Neural crest cell (in vitro differentiated cells): ENCODE results near the gene RNF19B. TPM values are rescaled to one million over a fixed set of nuclear protein-coding genes. Genes with fewer than 3 reads are reported as not detected.

Experiments
- DNase-seq: peaks from one replicate; pipeline ENCODE4 v3.0.0; 2021; ENCODE audit warnings: low read depth, mixed read lengths, low spot score
- H3K27ac Mint-ChIP-seq: one replicate; pipeline ENCODE4 v1.8.0; 2021; ENCODE audit warnings: mild to moderate bottlenecking, mixed read lengths; ENCODE audit not compliant: unreplicated experiment
- H3K27me3 Mint-ChIP-seq: 2 replicates; pipeline ENCODE4 v1.8.0; 2021; ENCODE audit warnings: low read depth, mild to moderate bottlenecking, mixed read lengths
- H3K36me3 Mint-ChIP-seq: 2 replicates; pipeline ENCODE4 v1.8.0; 2021; ENCODE audit warnings: low read depth, mild to moderate bottlenecking, mixed read lengths
- H3K4me1 Mint-ChIP-seq: 2 replicates; pipeline ENCODE4 v1.8.0; 2021; ENCODE audit warnings: mixed read lengths
- H3K4me3 Mint-ChIP-seq: one replicate; pipeline ENCODE4 v1.8.0; 2021; ENCODE audit warnings: mild to moderate bottlenecking, mixed read lengths
- H3K9me3 Mint-ChIP-seq: 2 replicates; pipeline ENCODE4 v1.8.0; 2021; ENCODE audit warnings: mixed read lengths
- CTCF ChIP-seq: fragments of 200-600 bp; sonication (generic); conservative IDR thresholded peaks from 2 replicates; pipeline ENCODE4 v1.5.0; 2021; ENCODE audit warnings: antibody characterized with exemption, mild to moderate bottlenecking
- total RNA-seq: library from RNA; stranded (reverse); gene quantifications from 2 replicates; pipeline ENCODE4 v1.2.1, GENCODE V29; 2021

RNF19B gene
- total RNA-seq, 1 donor from 2014 or later = 14.9 TPM

GRCh38 chr1:32949519-32949918, 15.1 kb downstream of the RNF19B start:
- Mint-ChIP-seq H3K9me3 (no peaks in the 10 kb centered on the region), H3K27ac (no peak overlapping the region), H3K4me3 (no peak overlapping the region), H3K27me3 (no peaks in the 10 kb centered on the region), H3K4me1 (no peaks in the 10 kb centered on the region), H3K36me3 (no peaks in the 10 kb centered on the region)
- no peak for TF ChIP-seq CTCF
- DNase-seq = no peak

- H3K27ac Mint-ChIP-seq = no peak overlapping the region
- H3K4me3 Mint-ChIP-seq = no peak overlapping the region
- H3K9me3 Mint-ChIP-seq = no peaks in the 10 kb centered on the region
- H3K36me3 Mint-ChIP-seq = peaks cover 6% of the 10 kb centered on the region
- no peak for DNase-seq
- H3K27me3 Mint-ChIP-seq = no peaks in the 10 kb centered on the region
- no peaks in the 10 kb centered on the region for H3K4me1 Mint-ChIP-seq
- no peak for TF ChIP-seq CTCF
These were observed 15.7 kb downstream of the RNF19B start for GRCh38 chr1:32948905-32949304.

GRCh38 chr1:32948390-32948722, 16.3 kb downstream of the RNF19B start:
- Mint-ChIP-seq H3K27me3 (no peaks in the 10 kb centered on the region), H3K36me3 (peaks cover 8% of the 10 kb centered on the region), H3K27ac (no peak overlapping the region), H3K9me3 (no peaks in the 10 kb centered on the region), H3K4me3 (no peak overlapping the region), H3K4me1 (no peaks in the 10 kb centered on the region)
- DNase-seq = no peak
- TF ChIP-seq CTCF = no peak

- TF ChIP-seq CTCF = no peak
- Mint-ChIP-seq H3K4me1 (no peaks in the 10 kb centered on the region), H3K27me3 (no peaks in the 10 kb centered on the region), H3K36me3 (peaks cover 8% of the 10 kb centered on the region), H3K4me3 (no peak overlapping the region), H3K9me3 (no peaks in the 10 kb centered on the region), H3K27ac (no peak overlapping the region)
- DNase-seq = no peak
These were observed 16.8 kb downstream of the RNF19B start for GRCh38 chr1:32947669-32948389.

GRCh38 chr1:32946413-32946812, 18.2 kb downstream of the RNF19B start:
- peaks cover 8% of the 10 kb centered on the region for H3K36me3 Mint-ChIP-seq

More at GRCh38 chr1:32946413-32946812, 18.2 kb downstream of the RNF19B start:
- Mint-ChIP-seq H3K4me1 (no peaks in the 10 kb centered on the region), H3K9me3 (no peaks in the 10 kb centered on the region), H3K27ac (no peak overlapping the region), H3K27me3 (no peaks in the 10 kb centered on the region), H3K4me3 (no peak overlapping the region)
- TF ChIP-seq CTCF = no peak
- no peak for DNase-seq
